ENCODE results near the gene HIPK1.
"Not testable (repeated sequence)": the region's sequence is repeated elsewhere in the genome, so short reads cannot be mapped to it uniquely, and the experiment has no call there.

Gene HIPK1

GRCh38 chr1:113983391-113983790 lies 54.3 kb downstream of the HIPK1 start:
- no peak for DNase-seq

- DNase-seq = no peak
Measured at GRCh38 chr1:113983826-113984225, 54.7 kb downstream of the HIPK1 start.

GRCh38 chr1:113984710-113985109 lies 55.6 kb downstream of the HIPK1 start:
- DNase-seq = no peak

- DNase-seq = no peak
Measured at GRCh38 chr1:113986802-113987201, 57.7 kb downstream of the HIPK1 start.

- DNase-seq = no peak
Measured at GRCh38 chr1:113987259-113987658, 58.1 kb downstream of the HIPK1 start.

- DNase-seq = no peak
Measured at GRCh38 chr1:113990530-113990929, 61.4 kb downstream of the HIPK1 start.

- DNase-seq = no peak
Measured at GRCh38 chr1:113990961-113991360, 61.8 kb downstream of the HIPK1 start.

GRCh38 chr1:113991467-113991997 lies 62.4 kb downstream of the HIPK1 start:
- DNase-seq = no peak

GRCh38 chr1:113993072-113993471 lies 63.9 kb downstream of the HIPK1 start:
- DNase-seq = no peak

GRCh38 chr1:113993766-113994165 lies 64.6 kb downstream of the HIPK1 start:
- DNase-seq = no peak

GRCh38 chr1:113995382-113995781 lies 66.3 kb downstream of the HIPK1 start:
- DNase-seq = no peak

GRCh38 chr1:113998361-113998760 lies 69.2 kb downstream of the HIPK1 start:
- DNase-seq = no peak

GRCh38 chr1:113999233-113999632 lies 70.1 kb downstream of the HIPK1 start:
- no peak for DNase-seq

GRCh38 chr1:113999799-114000198 lies 70.7 kb downstream of the HIPK1 start:
- no peak for DNase-seq

GRCh38 chr1:114000406-114000805 lies 71.3 kb downstream of the HIPK1 start:
- no peak for DNase-seq

GRCh38 chr1:114002492-114003239 lies 73.5 kb downstream of the HIPK1 start:
- no peak for DNase-seq

- DNase-seq = no peak
Measured at GRCh38 chr1:114003431-114003830, 74.3 kb downstream of the HIPK1 start.

- DNase-seq = not testable (repeated sequence)
Measured at GRCh38 chr1:114006825-114007224, 77.7 kb downstream of the HIPK1 start.

- DNase-seq = no peak
Measured at GRCh38 chr1:114008480-114008941, 79.4 kb downstream of the HIPK1 start.

- DNase-seq = no peak
Measured at GRCh38 chr1:114008993-114009392, 79.9 kb downstream of the HIPK1 start.

- no peak for DNase-seq
Measured at GRCh38 chr1:114009393-114009792, 80.3 kb downstream of the HIPK1 start.

GRCh38 chr1:114010433-114011184 lies 81.5 kb downstream of the HIPK1 start:
- no peak for DNase-seq

GRCh38 chr1:114011796-114012195 lies 82.7 kb downstream of the HIPK1 start:
- no peak for DNase-seq

GRCh38 chr1:114015075-114015474 lies 86.0 kb downstream of the HIPK1 start:
- DNase-seq = no peak
